Measurements from ENCODE around the gene PSMG1. TPM values are rescaled to one million over a fixed set of nuclear protein-coding genes. Genes with fewer than 3 reads are reported as not detected.

Gene PSMG1
- total RNA-seq, 1 experiment from 2014 or later: 78.8 TPM

GRCh38 chr21:39168800-39169199 lies 14.5 kb downstream of the PSMG1 start:
- Histone ChIP-seq H3K79me2 (ENCODE audit: insufficient read depth, low read length) (no peaks in the 10 kb centered on the region), H4K5ac (ENCODE audit: insufficient read length, low read depth, low read length) (no peak overlapping the region), H3K56ac (ENCODE audit: insufficient read length, low read depth, low read length) (no peak overlapping the region), H3K9me3 (ENCODE audit: control insufficient read depth, low read depth, low read length) (no peaks in the 10 kb centered on the region), H3K4me1 (ENCODE audit: insufficient read depth, low read length) (no peaks in the 10 kb centered on the region), H4K8ac (replicated peaks; ENCODE audit: insufficient read length, low read depth, low read length) (no peak overlapping the region), H2AK5ac (ENCODE audit: insufficient read length, low read length) (no peak overlapping the region), H4K91ac (ENCODE audit: insufficient read length, low read depth, low read length) (no peak overlapping the region), H3K18ac (ENCODE audit: insufficient read length, low read depth, low read length) (no peak overlapping the region), H3K4me2 (ENCODE audit: insufficient read depth, insufficient read length, low read length) (no peak overlapping the region), H3K27me3 (ENCODE audit: insufficient read depth, low read length) (no peaks in the 10 kb centered on the region), H4K20me1 (ENCODE audit: control insufficient read depth, insufficient read depth, insufficient read length) (no peaks in the 10 kb centered on the region), H3K14ac (ENCODE audit: insufficient read depth, low read length) (no peak overlapping the region), H3K4ac (ENCODE audit: low read depth, low read length) (no peak overlapping the region), H3K9ac (ENCODE audit: extremely low read depth, insufficient read length, low read length) (no peak overlapping the region), H3K23ac (ENCODE audit: insufficient read length, low read depth, low read length) (no peak overlapping the region), H2BK20ac (ENCODE audit: low read depth, low read length, poor library complexity, severe bottlenecking) (no peak overlapping the region), H3T11ph (ENCODE audit: low read length) (no peak overlapping the region), H3K23me2 (ENCODE audit: insufficient read length, low read depth, low read length, poor library complexity, severe bottlenecking) (no peaks in the 10 kb centered on the region), H2AFZ (ENCODE audit: low read length) (no peak overlapping the region), H2BK120ac (ENCODE audit: low read depth, low read length, poor library complexity, severe bottlenecking) (no peak overlapping the region), H2BK15ac (ENCODE audit: low read depth, low read length) (no peak overlapping the region), H2BK12ac (ENCODE audit: insufficient read length, low read depth, low read length) (no peak overlapping the region), H2BK5ac (ENCODE audit: insufficient read length, low read length) (no peak overlapping the region), H3K27ac (ENCODE audit: insufficient read length, low read depth, low read length) (no peak overlapping the region), H3K79me1 (ENCODE audit: insufficient read depth, low read depth, low read length, poor library complexity, severe bottlenecking) (no peaks in the 10 kb centered on the region)
- Mint-ChIP-seq H3K4me3 (no peak overlapping the region), H3K36me3 (ENCODE audit: insufficient read depth in 1 of 3, low read depth in 3 of 3) (peaks cover 22 to 31% (median 28%) of the 10 kb centered on the region in 3 experiments; a peak in 6 of 7 replicates), H3K27me3 (ENCODE audit: low read depth) (no peaks in the 10 kb centered on the region), H3K4me1 (no peaks in the 10 kb centered on the region), H3K27ac (no peak overlapping the region), H3K9me3 (peaks cover 18 to 29% of the 10 kb centered on the region in 2 experiments)
- no CpG with 5 or more reads among the region's 2 CpGs for WGBS (ENCODE audit: extremely low coverage, insufficient read length, low lambda C conversion rate)
- no peak for TF ChIP-seq CTCF (conservative IDR thresholded peaks at IDR 0.05)
- DNase-seq: no peak

Data from H9 (cell line).